PFSK-1 (cell line): ENCODE measurements around the gene GBA3.

ENCODE experiments used
- FOXP2 ChIP-seq: optimal IDR thresholded peaks from 2 replicates; pipeline ENCODE3; 2011; ENCODE audit warnings: borderline replicate concordance, control low read depth, inconsistent platforms; ENCODE audit not compliant: insufficient read depth; ENCODE audit errors: extremely low read length, extremely low read depth
- POLR2AphosphoS5 ChIP-seq: IDR thresholded peaks from 2 replicates; pipeline ENCODE4 v1.6.1; 2012; ENCODE audit warnings: low read depth, mild to moderate bottlenecking, control low read depth, low read length, moderate library complexity
- REST ChIP-seq, 2 experiments: IDR thresholded peaks; 2 replicates each; pipeline versions ENCODE4 v1.6.1 to v1.8.0; 2011 to 2012; ENCODE audit warnings: low read depth in 2 of 2, low read length in 2 of 2, control low read depth in 1 of 2, inconsistent platforms in 1 of 2, mild to moderate bottlenecking in 1 of 2, moderate library complexity in 1 of 2; ENCODE audit not compliant: insufficient read depth in 1 of 2
- SIN3A ChIP-seq: IDR thresholded peaks from 2 replicates; pipeline ENCODE4 v1.6.1; 2012; ENCODE audit warnings: mild to moderate bottlenecking, low read length, moderate library complexity, borderline replicate concordance; ENCODE audit not compliant: insufficient read depth
- TAF1 ChIP-seq: IDR thresholded peaks from 2 replicates; pipeline ENCODE4 v1.6.1; 2012; ENCODE audit warnings: low read length, control low read depth, borderline replicate concordance; ENCODE audit not compliant: insufficient read depth

The GBA3 gene

GRCh38 chr4:22677780-22678179 is 15.0 kb upstream of the GBA3 start:
- TF ChIP-seq POLR2AphosphoS5: no peak
- TF ChIP-seq FOXP2: no peak

GRCh38 chr4:22678940-22679854 is 13.5 kb upstream of the GBA3 start:
- TF ChIP-seq REST (IDR thresholded peaks at IDR 0.05; ENCODE audit: insufficient read depth in 1 of 2, low read depth in 2 of 2, low read length in 2 of 2) (no peak), POLR2AphosphoS5 (no peak)

GRCh38 chr4:22680065-22680642 is 12.6 kb upstream of the GBA3 start:
- TF ChIP-seq REST (IDR thresholded peaks at IDR 0.05; ENCODE audit: insufficient read depth in 1 of 2, low read depth in 2 of 2, low read length in 2 of 2): no peak
- no peak for TF ChIP-seq SIN3A
- no peak for TF ChIP-seq FOXP2
- TF ChIP-seq POLR2AphosphoS5: no peak
- TF ChIP-seq TAF1: no peak

- no peak for TF ChIP-seq TAF1
Measured at GRCh38 chr4:22683726-22684125, 9.0 kb upstream of the GBA3 start.

GRCh38 chr4:22686141-22686540 is 6.6 kb upstream of the GBA3 start:
- TF ChIP-seq SIN3A: no peak
- TF ChIP-seq TAF1: no peak
- no peak for TF ChIP-seq REST (IDR thresholded peaks at IDR 0.05; ENCODE audit: insufficient read depth in 1 of 2, low read depth in 2 of 2, low read length in 2 of 2)
- no peak for TF ChIP-seq POLR2AphosphoS5
- TF ChIP-seq FOXP2: no peak

- TF ChIP-seq TAF1 (no peak), SIN3A (no peak), POLR2AphosphoS5 (no peak), FOXP2 (no peak), REST (IDR thresholded peaks at IDR 0.05; ENCODE audit: insufficient read depth in 1 of 2, low read depth in 2 of 2, low read length in 2 of 2) (no peak)
Measured at GRCh38 chr4:22688236-22688635, 4.5 kb upstream of the GBA3 start.
